NCI-H1694 treated with DMSO at 0.1 percent for 48 hours (cell line): ENCODE results near the gene ZNF879.

Experiments used
- DNase-seq: peaks from one replicate; lab custom pipeline; 2025; lab: John Stamatoyannopoulos, UW

Gene ZNF879

DNA sequence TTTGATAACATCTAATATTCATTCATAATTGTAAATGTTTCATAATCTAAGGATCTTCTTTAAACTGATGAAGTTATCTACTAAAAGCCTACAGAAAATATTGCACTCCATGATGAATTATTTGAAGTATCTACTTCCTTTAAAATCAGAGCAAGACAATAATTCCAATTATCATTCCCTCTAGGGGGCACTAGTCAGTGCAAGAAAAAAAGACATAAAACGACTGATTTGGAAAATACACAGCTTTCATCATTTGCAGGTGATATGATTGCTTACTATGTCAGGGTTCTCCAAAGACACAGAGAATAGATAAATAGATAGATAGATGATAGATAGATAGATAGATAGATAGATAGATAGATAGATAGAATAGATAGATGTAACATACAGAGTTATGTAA is 14.9 kb upstream of the ZNF879 start:
- no peak for DNase-seq

DNA sequence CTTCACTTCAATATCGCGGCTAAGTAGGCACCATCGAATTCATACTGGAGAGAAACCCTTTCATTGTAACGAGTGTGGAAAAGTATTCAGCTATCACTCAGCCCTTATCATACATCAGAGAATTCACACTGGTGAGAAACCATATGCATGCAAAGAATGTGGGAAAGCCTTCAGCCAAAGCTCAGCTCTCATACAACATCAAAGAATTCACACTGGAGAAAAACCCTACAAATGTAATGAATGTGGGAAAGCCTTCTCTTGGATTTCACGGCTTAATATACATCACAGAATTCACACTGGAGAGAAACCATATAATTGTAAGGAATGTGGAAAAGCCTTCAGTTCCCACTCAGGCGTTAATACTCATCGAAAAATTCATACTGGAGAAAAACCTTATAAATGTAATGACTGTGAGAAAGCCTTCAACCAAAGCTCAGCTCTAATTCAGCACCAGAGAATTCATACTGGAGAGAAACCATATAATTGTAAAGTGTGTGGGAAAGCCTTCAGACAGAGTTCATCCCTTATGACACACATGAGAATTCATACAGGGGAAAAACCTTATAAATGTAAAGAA is 9.5 kb downstream of the ZNF879 start:
- no peak for DNase-seq

DNA sequence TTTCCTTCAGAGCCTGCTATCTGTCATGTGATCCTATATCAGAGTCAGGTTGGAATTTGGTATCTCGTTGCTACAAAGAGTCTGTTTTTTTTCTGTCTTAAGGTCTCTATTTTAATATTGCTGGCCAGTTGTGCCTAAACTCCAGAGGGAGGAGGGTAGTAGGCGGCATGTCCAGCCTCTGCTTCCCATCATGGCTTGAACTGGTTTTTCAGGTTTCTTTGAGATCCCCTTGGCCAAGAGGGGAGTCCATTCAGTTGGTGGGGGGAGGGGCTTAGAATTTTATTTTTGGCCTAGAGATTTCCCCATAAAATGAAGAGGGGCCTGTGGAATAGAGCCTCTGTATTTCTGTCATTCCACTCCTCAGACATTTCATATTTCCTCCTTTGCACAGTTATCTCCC is 21.2 kb downstream of the ZNF879 start:
- DNase-seq, result no peak

DNA sequence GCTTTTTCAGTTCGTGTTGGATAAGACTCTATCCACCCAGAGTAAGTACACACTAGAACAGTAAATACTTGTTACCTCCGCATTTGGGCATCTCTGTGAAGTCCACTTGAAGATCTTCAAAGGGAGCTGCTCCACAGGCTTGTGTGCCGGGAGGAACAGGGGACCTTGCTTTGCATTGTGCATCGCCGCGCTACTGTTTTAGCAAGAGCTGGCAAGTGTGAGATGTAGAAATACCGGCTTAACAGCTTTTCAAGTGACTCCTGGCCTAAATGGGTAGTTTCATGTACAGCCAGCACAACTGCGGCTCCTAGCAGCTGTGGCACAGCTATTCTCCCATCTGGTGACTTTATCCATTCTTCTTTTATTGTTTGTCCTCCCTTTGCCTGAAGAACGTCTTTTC is 28.2 kb downstream of the ZNF879 start:
- no peak for DNase-seq

DNA sequence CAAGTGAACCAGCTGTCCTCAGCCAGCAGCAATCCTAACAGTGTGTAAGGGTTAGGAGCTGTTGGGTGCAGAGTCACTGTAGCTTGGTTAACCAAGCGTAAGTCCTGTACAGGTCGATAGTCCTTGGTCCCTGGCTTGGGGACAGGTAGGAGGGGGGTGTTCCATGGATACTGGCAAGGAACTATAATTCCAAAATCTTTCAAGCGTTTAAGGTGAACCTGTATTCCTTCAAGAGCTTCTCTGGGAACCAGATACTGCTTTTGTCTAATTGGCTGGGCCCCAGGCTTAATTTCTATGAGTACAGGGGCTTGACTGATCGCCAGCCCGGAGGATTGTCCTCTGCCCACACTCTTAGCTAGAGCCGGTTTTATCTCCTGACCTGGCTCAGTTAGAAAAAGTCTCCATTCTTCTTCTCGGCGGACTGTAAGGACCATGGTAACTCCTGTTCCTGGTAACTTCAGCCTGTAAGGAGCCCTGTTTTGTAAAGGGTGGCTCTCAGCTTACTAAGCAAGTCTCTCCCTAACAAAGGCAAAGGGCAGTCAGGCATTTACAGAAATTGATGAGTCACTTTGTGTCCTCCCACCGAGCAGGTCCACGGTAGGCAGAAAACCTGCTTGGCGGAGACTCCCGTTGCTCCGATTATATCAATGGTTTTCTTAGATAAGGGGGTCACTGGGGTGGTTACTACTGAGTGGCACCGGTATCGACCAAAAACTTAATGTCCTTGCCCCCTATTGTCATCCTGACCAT is 30.6 kb downstream of the ZNF879 start:
- DNase-seq, result no peak

DNA sequence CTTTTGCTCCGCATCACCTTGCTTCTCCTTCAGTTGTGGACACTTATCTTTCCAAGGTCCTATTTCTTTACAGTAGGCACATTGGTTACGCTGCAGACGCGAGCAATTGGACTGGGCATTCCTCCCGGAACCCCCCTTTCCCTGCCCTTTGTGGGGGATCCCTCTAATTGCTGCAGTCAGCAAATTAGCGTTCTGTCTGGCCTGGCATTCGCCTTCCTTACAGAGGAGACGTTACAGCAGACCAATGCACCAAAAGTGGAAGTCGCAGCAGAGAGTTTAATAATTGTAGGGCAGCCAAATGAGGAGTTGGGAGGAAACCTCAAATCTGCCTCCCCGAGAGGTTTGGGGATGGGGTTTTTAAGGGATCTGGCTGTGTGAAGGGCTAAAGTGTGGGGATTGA is 31.3 kb downstream of the ZNF879 start:
- DNase-seq, result no peak

DNA sequence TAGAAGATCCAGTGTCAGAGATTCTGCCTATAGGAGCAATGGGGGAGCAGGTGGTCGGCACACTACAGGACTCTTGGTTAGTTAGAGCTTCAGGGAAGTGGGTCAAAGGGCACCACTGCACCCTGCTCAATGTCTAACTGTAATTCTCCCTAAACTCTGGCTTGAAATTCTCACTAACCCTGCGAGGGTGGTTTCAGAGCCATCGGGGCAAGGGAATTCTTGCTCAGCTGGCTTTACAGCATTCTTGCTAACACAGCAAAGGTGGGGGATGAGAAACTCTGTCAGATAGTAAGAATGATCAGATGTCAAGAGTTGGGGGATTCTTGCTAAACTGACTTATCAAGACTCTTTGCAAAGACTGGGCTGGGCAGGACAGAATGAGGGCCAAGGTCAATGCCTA is 31.8 kb downstream of the ZNF879 start:
- no peak for DNase-seq

DNA sequence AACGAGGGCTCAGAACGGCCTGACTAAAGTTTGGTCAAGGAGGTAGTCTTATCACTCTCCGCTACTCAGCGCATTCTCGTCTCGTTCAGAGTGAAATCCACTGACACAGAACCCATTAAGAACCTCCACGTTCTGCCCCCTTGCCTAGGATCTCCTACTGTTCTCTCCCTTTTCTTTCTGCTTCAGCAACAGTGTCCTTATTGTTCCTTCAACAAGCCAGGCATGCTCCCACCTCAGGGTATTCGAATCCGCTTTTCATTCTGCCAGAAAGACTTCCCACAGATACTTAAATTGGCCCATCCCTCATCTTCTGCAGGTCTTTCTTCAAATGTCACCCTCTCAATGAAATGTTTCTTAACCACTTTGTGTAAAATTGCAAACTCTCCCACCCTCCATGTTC is 32.2 kb downstream of the ZNF879 start:
- DNase-seq, result no peak

DNA sequence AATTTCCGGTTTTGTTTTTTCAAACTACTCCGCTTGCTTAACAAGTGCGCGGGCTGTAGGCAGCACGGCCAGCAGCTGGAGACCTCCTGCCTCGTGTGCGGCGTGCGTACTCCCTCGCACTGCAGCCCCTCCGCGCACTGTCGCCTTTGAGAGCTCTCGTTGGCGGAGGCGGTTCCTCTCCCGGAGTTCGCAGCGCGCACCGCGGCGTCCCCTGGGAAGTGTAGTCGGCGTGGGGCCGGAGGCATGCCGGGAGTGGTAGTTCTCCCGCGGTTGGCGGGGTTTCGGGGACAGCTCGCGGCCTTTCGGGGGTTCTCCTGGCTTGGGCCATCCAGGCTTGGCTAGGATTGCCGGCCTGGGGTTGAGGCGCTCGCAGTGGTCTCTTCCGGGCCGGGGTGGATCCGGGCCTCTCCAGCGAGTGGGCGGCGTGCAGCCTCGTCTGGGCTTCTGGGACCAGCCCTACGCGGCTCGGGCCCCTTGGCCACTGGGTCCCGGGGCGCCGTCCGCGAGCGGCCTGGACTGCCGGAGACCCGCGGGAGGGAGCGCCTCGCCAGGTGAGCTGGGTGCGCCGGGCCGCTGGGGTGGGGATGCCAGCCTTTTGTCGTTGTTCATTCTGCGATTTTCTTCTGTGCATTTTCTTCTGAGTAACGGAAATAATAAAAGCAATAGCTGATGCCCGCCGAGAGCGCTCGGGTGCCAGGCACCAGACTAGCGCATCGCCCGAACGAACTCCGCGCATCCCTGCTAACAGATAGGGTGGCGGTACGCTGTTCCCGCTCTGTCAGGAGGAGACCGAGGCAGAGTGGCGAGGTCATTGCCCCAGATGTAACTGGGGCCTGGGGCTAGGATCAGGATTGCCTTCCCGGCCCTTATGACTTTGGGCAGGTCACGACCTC is 36.8 kb downstream of the ZNF879 start, which contains the start of gene ZNF354C:
TSS of gene ZNF354C (plus strand) at position 258 of the 893 bp plus-strand sequence. CDS start 1,696 bp downstream, outside the sequence.
- DNase-seq, result no peak

DNA sequence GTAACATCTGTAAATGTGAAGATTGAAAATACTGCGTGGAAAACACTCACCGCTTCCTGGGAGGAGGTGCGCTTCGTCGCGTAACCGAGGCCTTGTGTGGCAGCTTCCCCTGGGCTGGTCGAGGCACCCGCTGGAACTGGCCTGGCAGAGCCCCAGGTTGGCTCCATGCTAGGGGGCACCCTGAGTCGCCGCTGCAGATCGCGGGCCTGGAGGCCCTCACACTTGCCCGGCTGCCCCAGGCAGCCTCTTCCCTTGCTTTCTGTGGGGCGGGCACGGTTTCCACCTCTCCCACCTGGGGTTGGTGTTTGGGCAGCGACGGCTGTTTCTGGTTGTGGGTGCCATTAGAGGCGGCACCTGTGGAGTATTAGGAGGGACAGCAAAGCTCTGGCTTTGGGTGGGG is 37.4 kb downstream of the ZNF879 start:
- no peak for DNase-seq

DNA sequence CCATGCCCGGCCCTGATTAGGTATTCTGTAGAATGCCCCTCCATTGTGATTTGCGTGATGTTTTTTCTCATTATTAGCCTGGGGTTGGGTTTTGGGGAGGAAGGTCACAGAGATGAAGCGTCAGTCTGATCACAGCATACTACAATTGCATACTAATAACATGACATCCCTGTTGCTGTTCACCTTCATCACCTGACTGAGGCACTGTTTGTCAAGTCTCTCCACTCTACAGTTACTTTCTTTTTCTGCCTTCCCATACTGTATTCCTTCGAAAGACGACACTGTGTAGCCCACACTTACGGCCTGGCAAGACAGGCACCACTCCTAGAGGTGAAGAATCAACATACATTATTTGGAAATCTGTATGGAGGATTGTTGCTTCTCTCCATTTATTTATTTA is 42.1 kb downstream of the ZNF879 start:
- DNase-seq, result no peak

DNA sequence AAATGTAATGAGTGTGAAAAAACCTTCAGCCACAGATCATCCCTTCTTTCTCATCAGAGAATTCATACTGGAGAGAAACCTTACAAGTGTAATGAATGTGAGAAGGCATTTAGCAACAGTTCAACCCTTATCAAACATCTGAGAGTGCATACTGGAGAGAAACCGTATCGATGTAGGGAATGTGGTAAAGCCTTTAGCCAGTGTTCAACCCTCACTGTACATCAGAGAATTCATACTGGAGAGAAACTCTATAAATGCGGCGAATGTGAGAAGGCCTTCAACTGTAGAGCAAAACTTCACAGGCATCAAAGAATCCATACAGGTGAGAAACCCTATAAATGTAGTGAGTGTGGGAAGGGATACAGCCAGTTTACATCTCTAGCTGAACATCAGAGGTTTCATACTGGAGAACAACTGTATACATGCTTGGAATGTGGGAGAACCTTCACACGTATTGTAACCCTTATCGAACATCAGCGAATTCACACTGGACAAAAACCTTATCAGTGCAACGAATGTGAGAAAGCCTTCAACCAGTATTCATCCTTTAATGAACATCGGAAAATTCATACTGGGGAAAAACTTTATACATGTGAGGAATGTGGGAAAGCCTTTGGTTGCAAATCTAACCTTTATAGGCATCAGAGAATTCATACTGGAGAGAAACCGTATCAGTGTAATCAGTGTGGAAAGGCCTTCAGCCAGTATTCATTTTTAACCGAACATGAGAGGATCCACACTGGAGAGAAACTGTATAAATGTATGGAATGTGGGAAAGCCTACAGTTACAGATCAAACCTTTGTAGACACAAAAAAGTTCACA is 55.8 kb downstream of the ZNF879 start:
- DNase-seq, result no peak

DNA sequence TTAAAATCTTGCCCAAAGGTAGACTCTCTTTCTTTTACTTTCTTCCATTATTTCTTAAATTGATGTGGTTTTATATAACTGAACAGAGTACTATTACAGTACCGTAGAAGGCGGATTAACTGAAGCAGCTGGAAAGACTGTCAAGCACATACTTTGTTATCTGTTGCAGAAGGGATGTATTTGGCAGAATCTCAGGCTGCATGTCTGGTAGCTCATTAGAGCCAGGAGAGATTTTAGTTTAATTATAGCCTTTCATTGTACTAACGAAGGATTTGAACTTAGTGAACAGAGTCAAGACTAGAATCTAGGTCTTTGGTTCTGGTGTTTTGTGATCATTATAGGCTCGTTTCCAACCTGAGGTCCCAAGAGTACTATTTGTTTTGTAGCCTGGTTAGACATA is 57.1 kb downstream of the ZNF879 start:
- DNase-seq, result no peak
